ENCODE measurements around the gene RNF151. TPM values are rescaled to one million over a fixed set of nuclear protein-coding genes. Genes with fewer than 3 reads are reported as not detected.
"Not testable (repeated sequence)": the region's sequence is repeated elsewhere in the genome, so short reads cannot be mapped to it uniquely, and the experiment has no call there.

RNF151 gene
- polyA plus RNA-seq, 1 donor from 2014 or later, result not detected

- H3K79me2 ChIP-seq (replicated peaks; ENCODE audit: insufficient read depth, low read length), result peaks cover 19% of the 10 kb centered on the region
- H3K9me2 ChIP-seq (ENCODE audit: insufficient read depth, low read length); H3K9me3 ChIP-seq (ENCODE audit: low read length); H3K9ac ChIP-seq (ENCODE audit: low read length); H4K20me1 ChIP-seq (ENCODE audit: insufficient read depth); H3K36me3 ChIP-seq (ENCODE audit: insufficient read depth, low read length); H3F3A ChIP-seq (ENCODE audit: insufficient read depth, low read length, poor library complexity, severe bottlenecking); H3K4me2 ChIP-seq (ENCODE audit: low read length); H2AFZ ChIP-seq (ENCODE audit: low read depth, low read length); H3K27ac ChIP-seq (ENCODE audit: low read length); H3K27me3 ChIP-seq (ENCODE audit: insufficient read depth, low read depth, low read length): not testable (repeated sequence)
- peak overlapping the region; percentile 88 for H3K4me3 ChIP-seq (ENCODE audit: low read length)
Measured at GRCh38 chr16:1962161-1963153, 4.2 kb upstream of the RNF151 start.

GRCh38 chr16:1963806-1964505 lies 2.7 kb upstream of the RNF151 start:
- Histone ChIP-seq H2AFZ (ENCODE audit: low read depth, low read length) (no peak overlapping the region), H3K4me3 (ENCODE audit: low read length) (peak overlapping the region; percentile 88), H3K79me2 (replicated peaks; ENCODE audit: insufficient read depth, low read length) (peaks cover 19% of the 10 kb centered on the region), H3K27me3 (ENCODE audit: insufficient read depth, low read depth, low read length) (no peaks in the 10 kb centered on the region), H3K9me3 (ENCODE audit: low read length) (no peaks in the 10 kb centered on the region), H3F3A (ENCODE audit: insufficient read depth, low read length, poor library complexity, severe bottlenecking) (no peaks in the 10 kb centered on the region), H3K27ac (ENCODE audit: low read length) (peak overlapping the region; percentile 80), H3K9ac (ENCODE audit: low read length) (peak overlapping the region; percentile 89), H3K36me3 (ENCODE audit: insufficient read depth, low read length) (no peaks in the 10 kb centered on the region), H3K4me2 (ENCODE audit: low read length) (peak overlapping the region; percentile 94), H3K9me2 (ENCODE audit: insufficient read depth, low read length) (no peaks in the 10 kb centered on the region), H4K20me1 (ENCODE audit: insufficient read depth) (no peaks in the 10 kb centered on the region)
- TF ChIP-seq EP300 (conservative IDR thresholded peaks at IDR 0.05; ENCODE audit: poor library complexity, severe bottlenecking) (no peak), MXI1 (conservative IDR thresholded peaks at IDR 0.05; ENCODE audit: poor library complexity, severe bottlenecking) (no peak), POLR2AphosphoS5 (IDR thresholded peaks at IDR 0.05) (no peak), CTCF (IDR thresholded peaks at IDR 0.05; ENCODE audit: poor library complexity, severe bottlenecking) (peak; percentile 61), RAD21 (conservative IDR thresholded peaks at IDR 0.05) (peak; percentile 27), REST (IDR thresholded peaks at IDR 0.05; ENCODE audit: borderline replicate concordance) (no peak), SMC3 (conservative IDR thresholded peaks at IDR 0.05; ENCODE audit: poor library complexity) (peak; percentile 45), EZH2 (IDR thresholded peaks at IDR 0.05; ENCODE audit: borderline replicate concordance, insufficient read depth, low read length, poor library complexity, severe bottlenecking) (no peak), TAF1 (IDR thresholded peaks at IDR 0.05; ENCODE audit: low read depth) (no peak)

Data from neural cell (in vitro differentiated cells).